NCI-H1092 treated with DMSO at 0.1 percent for 48 hours (cell line): ENCODE data around the gene PLA2G12B.

Experiments used
- DNase-seq: peaks from one replicate; lab custom pipeline; 2025; lab: John Stamatoyannopoulos, UW

The PLA2G12B gene

DNA sequence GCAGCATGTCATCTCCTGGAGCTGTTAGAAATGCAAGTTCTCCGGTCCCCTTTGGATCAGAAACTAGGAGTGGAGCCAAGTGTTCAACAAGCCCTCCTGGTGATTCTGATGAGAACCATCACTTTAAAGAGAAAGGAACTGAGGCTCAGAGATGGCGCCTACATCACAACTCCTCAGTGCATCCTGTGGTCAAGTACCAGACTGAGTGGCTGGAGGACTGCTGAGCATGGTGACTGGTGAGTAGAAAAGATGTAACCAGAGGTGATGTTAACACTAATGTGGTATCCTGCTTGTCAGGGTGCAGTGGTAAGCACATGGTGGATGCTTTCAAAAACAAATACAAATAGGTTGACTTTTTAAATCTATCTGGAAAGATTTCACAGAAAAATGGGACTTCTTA is 64.5 kb downstream of the PLA2G12B start:
- no peak for DNase-seq

- no peak for DNase-seq
These were observed 65.2 kb downstream of the PLA2G12B start for GRCh38 chr10:72889391-72889831.

DNA sequence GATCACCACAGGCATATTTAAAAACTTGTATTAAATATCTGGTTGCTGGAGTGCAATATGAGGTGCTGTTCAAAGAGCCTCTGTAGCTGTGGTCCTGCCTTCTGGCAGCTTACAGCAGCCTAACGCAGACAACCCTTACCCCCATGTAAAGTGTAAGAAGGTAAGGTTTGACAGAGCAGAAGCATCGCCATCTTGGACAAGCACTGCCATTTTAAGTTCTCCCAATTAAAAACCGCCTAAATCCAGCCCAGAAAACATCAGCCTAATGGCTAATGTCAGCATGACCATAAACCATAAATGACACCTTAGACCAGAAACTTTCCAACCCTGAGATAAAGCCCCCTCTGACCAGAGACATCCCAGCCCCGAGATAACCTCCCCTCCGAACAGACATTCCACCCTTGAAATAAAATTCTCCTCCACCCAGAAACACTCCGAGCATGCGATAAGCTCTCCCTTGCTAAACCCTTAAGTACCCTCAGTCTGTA is 66.4 kb downstream of the PLA2G12B start:
- DNase-seq = no peak

- no peak for DNase-seq
These were observed 67.6 kb downstream of the PLA2G12B start for GRCh38 chr10:72887043-72887442.

GRCh38 chr10:72886621-72887020 is 68.0 kb downstream of the PLA2G12B start:
- DNase-seq = no peak

- DNase-seq = no peak
These were observed 68.7 kb downstream of the PLA2G12B start for GRCh38 chr10:72885953-72886352.
